Spleen (tissue), 3 donors: ENCODE results near the gene ASPDH.

Experiments used
- POLR2A ChIP-seq, 3 donors: fragments of 450-650 bp; IDR thresholded peaks; one replicate each; pipeline ENCODE4 v1.5.1; 2017; ENCODE audit warnings: antibody characterized with exemption in 3 of 3, mild to moderate bottlenecking in 1 of 3
- POLR2AphosphoS5 ChIP-seq, 3 donors: sonication (generic); formaldehyde crosslinking; IDR thresholded peaks; one replicate each; pipeline ENCODE4 v1.5.1; 2017; ENCODE audit warnings: antibody characterized with exemption in 3 of 3

GRCh38 chr19:50496189-50497021 lies 17.3 kb downstream of the ASPDH start:
- TF ChIP-seq POLR2A (IDR thresholded peaks at IDR 0.05) = no peak
- TF ChIP-seq POLR2AphosphoS5 (IDR thresholded peaks at IDR 0.05) = peak in 1 of 3 donors; percentile 44
